ACHN (cell line): Measurements from ENCODE around the gene MAPK11.

ENCODE experiments used
- DNase-seq: peaks from one replicate; pipeline ENCODE4 v3.0.0-alpha.2; 2015
- in situ Hi-C: cut with HindIII; loops from 2 replicates; pipeline ENCODE4 v1.10.0; 2017; ENCODE audit warnings: low sequenced_read_pairs, low pct_ligation_motif_present, low pct_unique_long_range_greater_than_20kb

MAPK11 gene

DNA sequence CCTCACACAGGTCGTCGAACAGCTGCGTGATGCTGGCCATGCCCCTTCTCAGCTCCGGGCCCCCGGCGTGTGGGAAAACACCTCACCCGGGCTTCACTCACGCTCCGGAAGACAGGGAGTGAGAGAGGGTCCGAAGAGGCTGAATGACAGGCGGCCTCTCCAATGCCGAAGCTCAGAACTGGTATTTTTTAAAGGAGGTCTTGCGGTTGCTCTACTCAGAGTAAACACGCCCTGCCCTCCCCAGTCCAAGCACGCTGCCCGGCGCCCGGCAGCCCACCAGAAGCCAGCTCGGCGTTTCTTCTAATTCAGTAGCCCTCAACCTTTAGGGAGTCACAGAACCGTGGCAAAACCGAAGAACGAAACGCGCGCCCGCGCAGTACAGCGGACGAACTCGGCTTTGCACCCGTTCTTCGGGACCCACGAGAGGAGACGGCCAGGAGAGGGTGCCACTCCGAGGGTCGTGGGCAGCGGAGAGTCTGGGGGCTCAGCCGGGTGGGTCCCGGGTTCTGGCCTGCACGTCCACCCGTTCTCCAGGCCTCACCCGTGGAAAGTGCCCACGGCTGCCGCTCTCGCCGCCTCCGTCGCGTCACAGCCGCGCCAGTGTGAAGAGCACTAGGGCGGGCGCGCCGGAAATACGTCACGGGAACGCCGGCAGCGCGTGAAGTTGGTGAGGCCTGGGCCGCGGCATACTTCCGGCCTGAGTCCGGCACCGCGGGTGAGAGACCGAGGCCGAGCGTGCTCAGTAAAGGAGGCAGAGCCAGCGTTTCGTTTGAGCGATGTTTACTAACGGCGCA is 25.6 kb downstream of the MAPK11 start, which contains the start of gene TUBGCP6:
TUBGCP6 (minus strand) TSS at position 604 of the 794 bp plus-strand sequence; CDS start at position 40, 564 bp downstream.
- in situ Hi-C loops, result no loop called here
- peak; percentile 92 for DNase-seq

DNA sequence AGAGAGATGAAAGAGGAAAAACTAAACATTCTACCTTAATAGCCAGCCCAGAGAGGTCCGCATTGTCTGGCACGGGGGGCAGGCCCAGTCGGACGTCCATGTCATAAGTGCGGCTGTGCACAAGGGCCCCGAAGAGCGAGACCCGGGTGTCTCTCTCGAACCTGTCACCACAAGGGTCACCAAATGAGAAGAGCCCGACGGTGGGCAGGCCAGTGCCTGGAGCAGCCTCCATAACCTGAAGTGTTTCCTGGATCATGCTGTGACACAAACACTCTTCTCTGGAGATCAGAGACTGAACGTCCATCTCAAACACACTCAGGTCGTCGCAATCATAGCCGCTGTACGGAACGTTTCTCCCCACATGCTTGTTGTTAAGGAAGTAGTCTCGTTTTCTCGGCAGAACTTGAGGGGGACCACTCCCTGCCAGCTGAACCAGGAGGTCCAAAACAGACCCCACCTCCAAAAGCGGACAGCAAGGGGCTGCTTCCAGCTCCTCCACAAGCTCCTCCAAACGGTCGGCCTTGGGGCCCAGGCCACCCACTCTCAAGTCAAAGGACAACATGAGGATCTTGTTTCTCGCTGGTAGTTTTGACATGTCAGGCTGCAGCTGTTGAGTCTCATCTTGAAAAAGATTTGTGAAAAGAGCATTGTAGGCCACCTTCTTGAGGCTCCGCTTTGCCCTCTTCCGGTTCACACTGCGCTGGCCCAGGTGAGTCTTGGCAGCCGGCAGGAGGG is 26.3 kb downstream of the MAPK11 start:
- in situ Hi-C loops, result no loop called here

DNA sequence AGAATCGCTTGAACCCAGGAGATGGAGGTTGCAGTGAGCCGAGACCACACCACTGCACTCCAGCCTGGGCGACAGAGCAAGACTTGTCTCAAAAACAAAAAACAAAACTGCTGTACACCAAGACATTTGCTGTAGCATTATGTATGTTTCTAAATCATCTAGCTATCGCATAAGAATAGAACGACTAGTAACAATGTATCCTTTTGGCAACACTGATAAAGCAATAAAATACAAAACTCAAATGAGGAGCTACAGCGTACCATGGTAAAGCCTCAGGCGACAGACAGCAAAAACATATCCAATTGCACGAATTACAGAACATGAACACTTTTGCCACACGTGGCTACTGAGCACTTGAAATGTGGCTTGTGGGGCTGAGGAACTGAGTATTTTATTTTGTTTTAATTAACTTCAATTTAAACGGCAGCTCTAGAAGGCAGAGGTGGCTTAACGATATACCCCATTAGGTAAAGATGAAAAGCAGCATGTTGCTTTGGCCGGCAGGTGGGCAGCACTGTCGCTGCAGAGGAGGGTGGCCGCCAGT is 27.7 kb downstream of the MAPK11 start:
- in situ Hi-C loops, result no loop called here
- no peak for DNase-seq

More for the DNA sequence above, 26.3 kb downstream of the MAPK11 start:
- no peak for DNase-seq

DNA sequence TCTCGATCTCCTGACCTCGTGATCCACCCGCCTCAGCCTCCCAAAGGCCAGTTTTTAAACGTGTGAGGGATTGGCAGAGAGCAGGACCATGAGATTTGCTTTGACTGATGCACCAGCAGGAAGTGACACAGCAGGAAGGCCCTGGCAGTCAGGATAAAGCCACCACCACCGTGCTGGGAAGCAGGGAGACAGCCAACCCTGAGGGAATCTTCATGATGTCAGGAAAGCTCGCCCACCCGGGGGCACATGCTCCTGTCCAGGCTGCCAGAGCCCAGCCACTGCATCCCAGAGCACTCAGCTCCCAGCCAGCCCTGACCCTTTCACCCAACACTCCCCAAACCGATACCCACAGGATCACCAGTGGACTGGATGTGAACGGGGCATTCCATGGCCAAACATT is 31.4 kb downstream of the MAPK11 start:
- in situ Hi-C loops, result no loop called here
- DNase-seq, result no peak

DNA sequence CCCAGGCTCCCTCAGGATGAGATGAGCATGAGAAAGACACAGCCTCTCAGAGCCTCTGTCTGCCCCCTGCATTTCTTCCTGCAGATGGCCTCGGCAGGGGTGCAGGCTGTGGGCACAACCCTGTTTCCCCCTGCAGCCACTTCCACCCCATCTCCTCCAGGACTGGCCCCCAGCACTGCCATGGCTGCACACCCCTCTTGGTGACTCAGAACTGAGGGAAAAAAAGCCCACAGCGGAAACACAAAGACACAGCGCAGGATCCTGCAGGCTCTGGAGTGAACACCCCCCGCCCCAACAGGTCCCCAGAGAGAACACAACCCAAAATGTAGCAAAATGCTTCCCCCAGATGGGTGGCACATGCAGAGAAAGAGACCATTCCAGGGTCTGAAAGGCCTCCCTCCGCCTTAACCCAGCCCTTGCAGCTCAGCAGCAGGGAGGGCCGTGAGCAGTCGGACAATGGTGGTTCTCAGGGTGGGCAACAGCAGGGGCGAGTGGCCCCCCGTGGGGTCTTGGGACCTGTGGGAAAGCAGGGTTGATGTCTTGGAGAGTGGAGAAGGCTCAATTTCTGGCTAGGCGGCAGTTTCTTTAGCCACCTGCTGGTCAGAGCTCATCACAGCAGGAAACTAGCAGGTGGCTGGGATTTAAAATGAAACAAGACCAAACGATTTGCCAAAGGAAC is 33.3 kb downstream of the MAPK11 start:
- DNase-seq, result peak; percentile 25
- in situ Hi-C loops, result no loop called here

DNA sequence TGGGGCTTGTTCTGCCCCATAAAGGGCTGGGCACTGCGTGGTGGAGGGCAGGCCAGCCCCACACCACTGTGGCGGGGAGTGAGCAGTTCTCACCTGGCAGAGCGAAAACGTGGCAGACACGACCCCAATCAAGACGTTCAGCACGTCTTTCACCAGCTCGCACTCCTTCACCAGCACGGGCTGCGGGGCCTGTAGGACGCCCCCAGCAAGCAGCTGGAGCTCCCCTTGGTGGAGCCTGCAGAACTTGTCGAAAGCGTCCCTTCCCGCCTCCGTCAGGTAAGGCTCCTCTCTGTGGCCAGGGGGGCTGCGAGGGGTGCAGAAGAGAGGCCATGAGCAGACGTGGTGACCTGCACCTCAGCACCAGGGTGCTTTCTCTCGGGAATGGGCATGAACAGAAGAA is 37.0 kb downstream of the MAPK11 start:
- in situ Hi-C loops, result no loop called here
- no peak for DNase-seq

DNA sequence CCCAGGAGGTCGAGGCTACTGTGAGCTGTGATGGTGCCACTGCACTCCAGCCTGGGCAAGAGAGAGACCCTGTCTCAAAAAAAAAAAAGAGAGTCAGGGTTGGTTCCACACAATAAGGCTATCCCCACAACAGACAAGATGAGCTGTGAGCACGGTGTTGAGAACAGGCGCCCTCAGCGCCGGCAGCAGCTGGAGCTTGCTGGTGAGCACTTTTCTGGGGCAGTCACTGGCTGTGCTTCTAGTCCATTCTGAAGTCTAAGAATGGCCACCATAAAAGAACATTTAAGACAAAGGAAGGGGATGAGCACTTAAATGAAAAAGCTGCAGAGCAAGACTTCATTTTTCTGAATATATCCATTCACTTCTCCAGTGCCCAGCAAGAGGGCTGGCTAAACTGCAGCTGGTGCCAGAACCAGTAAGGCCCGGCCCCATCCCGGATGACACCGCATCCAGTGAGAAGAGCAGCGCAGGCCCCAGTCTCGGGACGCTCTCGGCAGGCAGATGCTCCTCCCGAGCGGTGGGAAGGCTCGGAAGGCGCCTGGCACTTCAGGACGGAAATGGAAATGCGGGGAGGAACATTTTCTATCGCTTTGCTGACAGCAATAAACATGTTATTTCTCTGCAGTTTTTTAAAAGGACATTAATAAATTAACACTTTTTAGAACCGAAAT is 37.6 kb downstream of the MAPK11 start:
- in situ Hi-C loops, result no loop called here

DNA sequence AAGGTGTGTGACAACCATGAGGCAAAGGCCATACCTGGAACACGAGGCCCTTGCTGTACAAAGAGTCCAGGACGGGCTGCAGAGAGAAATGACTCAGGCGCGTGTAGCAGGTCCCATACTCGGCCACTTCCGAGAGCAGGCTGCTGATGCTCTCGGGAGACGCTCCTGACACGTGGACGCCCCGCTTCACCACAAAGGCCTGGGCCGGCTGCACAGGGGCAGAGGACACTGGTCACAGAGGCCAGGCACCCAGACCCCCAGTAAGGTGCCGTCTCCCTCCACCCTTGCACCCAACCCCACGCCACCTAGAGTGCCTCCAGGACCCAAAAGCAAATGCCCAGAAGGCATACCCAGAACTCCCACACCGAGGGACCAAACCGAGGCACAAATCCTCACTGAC is 40.8 kb downstream of the MAPK11 start:
- in situ Hi-C loops, result no loop called here
- no peak for DNase-seq

More for the DNA sequence above, 37.6 kb downstream of the MAPK11 start:
- no peak for DNase-seq

DNA sequence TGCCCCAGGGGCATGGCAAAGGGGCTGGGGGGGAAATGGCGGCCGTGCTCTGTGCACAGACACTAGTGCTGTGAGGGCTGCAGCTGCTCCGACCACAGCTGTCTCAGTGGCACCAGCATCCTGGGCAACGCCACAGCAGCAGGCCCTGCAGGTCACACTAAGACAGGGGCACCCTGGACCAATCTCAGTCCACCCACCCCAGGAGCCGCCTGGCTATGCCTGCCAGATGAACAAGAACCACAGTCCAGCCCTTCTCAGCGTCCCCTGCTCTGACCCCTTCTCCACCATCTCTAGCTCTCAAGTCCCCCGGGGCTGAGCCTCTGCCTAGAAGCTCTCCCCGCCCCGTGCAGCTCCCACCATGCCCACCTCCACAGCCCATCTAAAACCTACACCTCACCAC is 41.8 kb downstream of the MAPK11 start:
- in situ Hi-C loops, result no loop called here

DNA sequence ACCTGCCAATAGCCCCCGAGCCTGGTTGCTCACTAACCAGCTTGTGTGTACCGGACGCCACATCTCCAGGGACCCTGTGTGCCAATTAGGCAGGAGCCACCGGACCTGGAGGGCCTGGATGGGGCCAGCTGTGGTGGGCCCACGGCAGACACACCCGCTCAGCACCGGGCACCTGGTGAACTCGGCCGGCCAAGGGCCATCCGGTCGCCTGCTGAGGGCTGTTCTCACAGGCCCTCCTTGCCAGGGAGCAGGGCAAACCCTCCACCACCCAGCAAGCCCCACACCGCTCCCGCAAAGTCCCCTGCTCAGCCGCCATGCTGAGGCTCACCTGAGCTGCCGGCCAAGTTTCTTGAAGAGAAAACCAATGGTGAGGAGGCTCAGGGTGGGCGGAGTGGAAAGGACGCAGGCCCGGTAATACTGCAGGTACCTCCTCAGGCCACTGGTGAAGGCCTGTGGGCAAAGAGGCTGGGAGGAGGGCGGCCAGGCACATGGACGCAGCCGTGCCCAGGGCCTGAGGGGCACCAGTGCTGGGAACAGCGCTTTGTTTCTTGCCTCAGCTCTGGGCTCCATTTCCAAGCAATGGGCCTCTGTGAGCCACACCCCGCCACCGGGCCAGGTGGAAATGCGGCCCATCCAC is 42.5 kb downstream of the MAPK11 start:
- in situ Hi-C loops, result no loop called here
- DNase-seq, result no peak

More for the DNA sequence above, 41.8 kb downstream of the MAPK11 start:
- no peak for DNase-seq

DNA sequence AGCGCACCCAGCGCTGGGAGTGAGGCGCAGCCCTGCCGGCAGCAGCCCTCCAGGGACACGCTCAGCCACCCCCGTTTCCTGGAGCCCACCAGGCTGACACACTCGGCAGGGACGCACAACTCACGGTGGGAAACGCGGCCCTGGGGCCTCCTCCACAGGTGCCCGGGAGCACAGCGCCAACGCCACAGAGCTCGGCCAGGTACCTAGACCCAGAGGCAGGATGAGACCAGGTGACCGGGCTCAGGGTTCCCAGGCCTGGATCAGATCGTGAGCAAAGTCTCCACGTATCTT is 43.4 kb downstream of the MAPK11 start:
- DNase-seq, result no peak
- in situ Hi-C loops, result no loop called here

DNA sequence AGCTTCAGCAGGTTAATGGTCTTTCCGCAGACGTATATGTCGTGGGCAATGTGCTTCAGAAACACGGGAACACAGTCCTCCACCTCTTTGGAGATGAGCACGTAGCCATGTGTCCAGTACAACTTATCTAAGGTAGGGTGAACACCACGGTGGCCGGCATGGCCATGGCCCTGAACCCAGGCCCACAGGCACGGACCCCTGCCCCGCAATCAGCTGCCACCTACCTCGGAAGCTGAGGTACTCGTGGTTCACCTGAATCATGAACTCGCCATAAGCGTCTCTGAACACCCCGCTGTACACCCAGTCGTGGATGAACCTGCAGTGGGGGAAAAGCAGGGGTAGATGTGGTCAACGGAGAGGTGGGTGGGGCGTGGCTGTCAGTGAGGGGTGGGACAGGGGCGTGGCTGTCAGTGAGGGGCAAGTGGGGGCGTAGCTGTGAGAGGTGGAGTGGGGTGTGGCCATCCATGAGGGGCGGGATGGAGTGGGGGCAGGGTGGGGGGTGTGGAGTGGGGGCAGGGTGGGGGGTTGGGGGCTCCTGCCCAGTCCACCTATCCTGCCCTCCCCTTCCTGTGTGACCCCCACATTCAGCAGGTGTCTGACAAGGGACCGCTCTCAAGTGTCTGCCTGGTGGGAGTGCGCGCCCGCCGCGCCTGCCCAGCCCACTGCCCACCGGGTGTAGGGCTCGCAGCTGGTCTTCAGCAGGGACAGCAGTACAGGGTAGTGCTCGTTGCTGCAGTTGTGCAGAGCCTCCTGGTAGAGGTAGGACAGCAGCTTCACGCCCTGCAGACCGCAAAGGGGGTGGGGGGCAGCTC is 43.9 kb downstream of the MAPK11 start:
- in situ Hi-C loops, result no loop called here
- DNase-seq, result no peak

DNA sequence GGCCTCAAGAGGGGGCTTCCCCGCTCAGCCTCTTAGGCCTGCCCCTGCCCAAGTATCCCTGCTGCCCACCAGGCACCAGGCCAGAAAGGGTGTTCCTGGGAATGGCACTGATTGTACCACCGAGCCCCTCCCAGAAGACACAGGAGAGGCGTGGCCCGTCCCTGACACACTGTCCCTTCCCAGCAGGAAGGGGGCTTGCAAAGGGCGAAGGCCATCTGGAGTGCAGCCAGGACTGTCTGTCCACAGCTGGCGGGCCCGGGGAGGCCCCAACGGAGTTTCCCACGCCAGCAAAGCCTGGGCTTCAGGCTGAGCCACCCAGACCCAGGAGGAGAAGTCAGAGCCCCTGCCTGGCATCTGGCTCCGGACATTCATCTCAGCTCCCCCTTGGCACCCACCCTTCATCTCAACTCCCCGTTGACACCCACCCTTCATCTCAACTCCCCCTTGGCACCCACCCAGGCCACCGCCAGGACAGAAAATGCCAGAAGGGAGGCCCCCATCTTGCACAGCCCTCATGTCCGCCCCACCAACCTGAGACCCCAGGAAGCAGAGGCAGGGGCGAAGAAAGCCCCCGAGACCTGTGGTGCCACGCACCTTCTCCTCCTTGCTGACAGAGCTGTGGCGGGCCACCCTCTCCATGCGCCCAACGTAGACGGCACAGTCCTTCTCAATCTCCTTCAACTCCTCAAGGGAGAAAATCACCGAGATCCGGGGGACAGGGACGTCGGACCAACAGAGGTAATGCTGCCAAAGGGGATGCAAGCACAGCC is 44.8 kb downstream of the MAPK11 start:
- in situ Hi-C loops, result no loop called here

DNA sequence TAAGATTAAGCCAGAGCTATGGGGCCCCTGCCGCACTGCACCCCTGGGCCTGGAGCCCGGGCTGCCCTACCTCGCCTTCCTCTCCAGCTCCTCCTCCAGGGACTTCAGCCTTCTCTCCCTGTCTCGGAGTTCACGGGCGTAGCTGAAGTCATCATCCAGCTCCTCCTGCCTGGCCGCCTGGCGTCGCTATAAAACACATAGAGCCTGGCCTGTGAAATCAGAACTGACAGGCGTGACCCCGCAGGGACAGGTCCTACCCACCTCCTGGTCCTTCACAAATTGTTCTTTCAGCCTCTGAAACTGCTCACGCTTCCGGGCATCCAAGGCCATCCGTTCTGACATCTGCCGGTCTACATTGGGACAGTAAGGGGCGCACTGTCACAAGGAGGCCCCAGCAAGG is 46.1 kb downstream of the MAPK11 start:
- in situ Hi-C loops, result no loop called here
- DNase-seq, result no peak

More for the DNA sequence above, 44.8 kb downstream of the MAPK11 start:
- no peak for DNase-seq

DNA sequence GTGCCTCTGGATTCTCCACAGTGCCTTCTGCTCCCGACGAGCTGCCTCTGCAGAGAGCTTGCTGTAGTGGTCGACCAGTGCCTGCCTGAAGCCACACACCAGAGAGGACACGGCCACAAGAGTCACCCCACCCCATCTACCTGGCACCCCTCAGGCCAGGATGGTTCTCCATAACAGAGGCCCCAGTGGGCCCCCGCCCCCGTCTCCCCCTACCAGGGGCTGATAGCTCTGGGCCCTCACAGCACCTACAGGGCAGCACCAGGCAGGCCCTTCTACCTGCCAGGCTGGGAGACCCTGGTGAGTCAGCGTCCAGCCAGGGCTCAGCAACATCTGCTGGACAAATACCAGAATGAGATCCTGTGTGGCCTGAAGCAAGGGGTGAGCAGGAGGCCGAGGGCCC is 47.7 kb downstream of the MAPK11 start:
- in situ Hi-C loops, result no loop called here
- no peak for DNase-seq

DNA sequence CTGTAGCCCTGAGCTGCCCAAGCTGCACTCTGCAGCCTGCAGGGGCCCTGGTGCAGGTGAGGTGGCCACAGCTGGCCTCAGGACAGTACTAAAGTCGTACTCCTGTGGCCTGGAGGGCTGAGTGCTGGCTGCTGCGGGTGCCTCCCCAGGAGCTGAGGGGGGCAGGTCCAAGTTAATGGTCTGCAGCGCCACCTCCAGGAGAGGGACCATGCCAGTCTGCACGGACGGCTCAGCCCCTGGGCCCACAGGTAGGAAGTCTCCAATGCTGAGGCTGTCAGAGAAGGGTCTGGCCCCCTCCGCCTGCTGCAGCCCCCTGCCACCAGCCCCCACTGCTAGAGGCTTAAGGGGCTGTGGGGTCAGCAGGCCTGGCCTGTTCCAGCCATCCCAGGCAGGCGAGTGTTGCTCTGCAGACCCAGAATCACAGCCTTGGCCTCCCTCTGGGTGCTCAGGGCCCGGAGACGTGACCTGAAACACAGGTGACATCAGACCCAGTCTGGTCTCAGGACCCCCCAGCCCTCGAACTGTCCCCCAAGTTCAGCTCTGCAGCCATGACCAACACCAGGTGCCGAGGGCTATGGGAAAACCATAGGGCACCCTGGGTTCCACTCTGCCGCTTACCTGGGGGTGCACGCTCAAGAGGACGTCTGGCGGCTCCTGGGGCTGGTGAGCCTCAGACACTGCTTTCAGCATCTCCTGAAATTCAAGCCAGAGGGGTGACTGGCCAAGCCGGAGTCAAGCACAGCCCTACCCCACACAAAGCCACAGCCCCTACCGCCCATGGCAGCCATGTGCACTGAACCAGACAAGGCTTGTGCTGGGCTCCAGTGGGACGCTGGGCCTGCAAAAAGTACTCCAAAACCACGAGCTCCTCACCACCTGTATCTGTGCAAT is 48.5 kb downstream of the MAPK11 start:
- DNase-seq, result no peak
- in situ Hi-C loops, result no loop called here
